NCI-H748 treated with DMSO at 0.1 percent for 48 hours (cell line): ENCODE data around the gene CFAP65.
A peak's percentile ranks its signal among the peaks of the same experiment; 100 is the strongest.

Source experiments
- DNase-seq: peaks from one replicate; lab custom pipeline; 2025; lab: John Stamatoyannopoulos, UW

The CFAP65 gene, protein sequence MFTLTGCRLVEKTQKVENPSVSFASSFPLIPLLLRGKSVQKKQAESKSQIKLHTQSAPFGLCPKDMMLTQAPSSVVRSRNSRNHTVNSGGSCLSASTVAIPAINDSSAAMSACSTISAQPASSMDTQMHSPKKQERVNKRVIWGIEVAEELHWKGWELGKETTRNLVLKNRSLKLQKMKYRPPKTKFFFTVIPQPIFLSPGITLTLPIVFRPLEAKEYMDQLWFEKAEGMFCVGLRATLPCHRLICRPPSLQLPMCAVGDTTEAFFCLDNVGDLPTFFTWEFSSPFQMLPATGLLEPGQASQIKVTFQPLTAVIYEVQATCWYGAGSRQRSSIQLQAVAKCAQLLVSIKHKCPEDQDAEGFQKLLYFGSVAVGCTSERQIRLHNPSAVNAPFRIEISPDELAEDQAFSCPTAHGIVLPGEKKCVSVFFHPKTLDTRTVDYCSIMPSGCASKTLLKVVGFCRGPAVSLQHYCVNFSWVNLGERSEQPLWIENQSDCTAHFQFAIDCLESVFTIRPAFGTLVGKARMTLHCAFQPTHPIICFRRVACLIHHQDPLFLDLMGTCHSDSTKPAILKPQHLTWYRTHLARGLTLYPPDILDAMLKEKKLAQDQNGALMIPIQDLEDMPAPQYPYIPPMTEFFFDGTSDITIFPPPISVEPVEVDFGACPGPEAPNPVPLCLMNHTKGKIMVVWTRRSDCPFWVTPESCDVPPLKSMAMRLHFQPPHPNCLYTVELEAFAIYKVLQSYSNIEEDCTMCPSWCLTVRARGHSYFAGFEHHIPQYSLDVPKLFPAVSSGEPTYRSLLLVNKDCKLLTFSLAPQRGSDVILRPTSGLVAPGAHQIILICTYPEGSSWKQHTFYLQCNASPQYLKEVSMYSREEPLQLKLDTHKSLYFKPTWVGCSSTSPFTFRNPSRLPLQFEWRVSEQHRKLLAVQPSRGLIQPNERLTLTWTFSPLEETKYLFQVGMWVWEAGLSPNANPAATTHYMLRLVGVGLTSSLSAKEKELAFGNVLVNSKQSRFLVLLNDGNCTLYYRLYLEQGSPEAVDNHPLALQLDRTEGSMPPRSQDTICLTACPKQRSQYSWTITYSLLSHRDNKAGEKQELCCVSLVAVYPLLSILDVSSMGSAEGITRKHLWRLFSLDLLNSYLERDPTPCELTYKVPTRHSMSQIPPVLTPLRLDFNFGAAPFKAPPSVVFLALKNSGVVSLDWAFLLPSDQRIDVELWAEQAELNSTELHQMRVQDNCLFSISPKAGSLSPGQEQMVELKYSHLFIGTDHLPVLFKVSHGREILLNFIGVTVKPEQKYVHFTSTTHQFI (N-terminal part only)

DNA sequence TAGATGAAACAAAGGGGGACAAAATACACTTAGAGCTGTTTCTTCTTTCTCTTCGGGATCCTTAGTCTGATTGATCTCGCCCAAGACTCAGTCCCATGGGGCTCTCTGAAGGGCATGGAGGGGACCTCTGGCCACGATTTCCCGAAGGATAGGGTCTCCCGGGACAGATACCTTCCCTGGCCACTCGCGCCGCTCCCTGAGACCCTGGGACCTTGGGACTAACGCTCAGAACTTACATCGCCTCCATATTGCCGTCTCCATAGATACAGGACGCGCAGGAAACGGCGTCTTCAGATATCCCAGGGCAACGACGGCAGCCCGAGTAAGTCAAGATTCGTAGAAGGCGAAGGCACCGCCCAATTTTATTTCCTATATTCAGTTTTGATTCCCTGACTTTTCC, at the start of gene CFAP65:
TSS of gene CFAP65 (minus strand) at position 265 of the 400 bp plus-strand sequence. CDS start 2,468 bp downstream, outside the sequence.
- peak; percentile 41 for DNase-seq

DNA sequence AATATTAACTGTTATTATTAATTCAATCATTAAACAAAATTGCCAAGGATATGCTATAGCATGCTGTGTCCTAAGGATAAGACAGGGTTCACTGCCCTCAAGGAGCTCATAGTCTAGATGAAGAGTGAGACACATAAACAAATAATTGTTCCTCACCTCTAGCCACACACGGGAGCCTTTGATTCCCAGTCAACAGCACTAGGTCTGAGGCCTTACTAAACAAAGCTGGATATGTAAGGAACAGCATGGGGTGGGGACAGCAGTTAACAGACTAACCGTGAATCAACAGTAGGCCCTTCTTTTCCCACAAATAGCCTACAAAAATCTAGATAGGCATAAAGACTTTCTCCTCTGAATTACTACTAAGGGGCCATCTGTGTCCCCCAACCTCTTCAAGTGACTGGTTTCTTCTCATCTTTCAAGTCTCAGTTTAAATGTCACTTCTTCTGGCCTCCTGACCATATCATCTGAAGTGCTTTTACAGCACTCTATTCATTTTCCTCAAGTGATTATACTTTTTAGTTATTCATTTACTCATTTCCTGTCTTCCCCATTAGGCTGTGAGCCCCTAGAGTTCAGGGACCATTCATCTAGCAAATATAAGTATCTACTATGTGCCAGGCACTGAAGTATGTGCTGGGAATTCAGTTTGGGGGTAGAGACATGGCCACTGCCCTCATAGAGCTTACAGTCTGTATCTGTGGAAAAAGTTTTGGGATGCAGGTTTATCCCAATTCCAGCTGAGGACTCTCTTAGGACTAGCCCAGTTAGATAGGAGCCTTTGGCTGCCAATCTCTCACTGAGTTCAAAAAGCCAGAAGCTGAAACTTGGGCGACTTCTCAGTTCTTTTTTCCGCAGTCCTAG, 49.4 kb upstream of the CFAP65 start:
- DNase-seq = no peak

DNA sequence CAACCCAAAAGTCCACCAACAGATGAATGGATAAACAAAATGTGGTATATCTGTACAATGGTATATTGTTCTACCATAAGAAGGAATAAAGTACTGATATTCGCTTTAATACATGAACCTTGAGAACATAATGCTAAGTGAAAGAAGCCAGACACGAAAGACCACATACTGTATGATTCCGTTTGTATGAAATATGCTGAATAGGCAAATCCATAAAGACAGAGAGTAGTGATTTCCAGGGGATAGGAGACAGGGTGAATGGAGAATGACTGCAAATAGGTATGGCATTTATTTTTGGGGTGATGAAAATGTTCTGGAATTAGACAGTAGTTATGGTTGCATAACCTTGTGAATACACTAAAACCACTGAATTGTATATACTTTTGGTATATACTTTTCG, 48.0 kb upstream of the CFAP65 start:
- DNase-seq = no peak

DNA sequence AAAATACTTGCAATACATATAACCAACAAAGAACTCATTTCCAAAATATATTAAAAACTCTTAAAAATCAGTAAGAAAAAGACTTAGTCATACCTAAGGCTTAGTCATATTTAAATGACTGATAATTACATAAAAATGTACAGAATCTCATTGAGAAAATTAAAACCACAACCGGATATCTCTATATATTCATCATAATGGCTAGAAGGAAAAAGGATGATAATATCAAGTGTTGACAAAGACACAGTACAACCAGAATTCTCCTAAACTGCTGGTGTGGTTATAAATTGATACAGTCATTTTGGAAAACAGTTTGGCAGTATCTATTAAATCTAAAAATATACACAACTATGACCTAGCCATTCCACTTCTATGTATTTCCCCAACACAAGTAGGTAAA, 46.5 kb upstream of the CFAP65 start:
- DNase-seq = no peak

DNA sequence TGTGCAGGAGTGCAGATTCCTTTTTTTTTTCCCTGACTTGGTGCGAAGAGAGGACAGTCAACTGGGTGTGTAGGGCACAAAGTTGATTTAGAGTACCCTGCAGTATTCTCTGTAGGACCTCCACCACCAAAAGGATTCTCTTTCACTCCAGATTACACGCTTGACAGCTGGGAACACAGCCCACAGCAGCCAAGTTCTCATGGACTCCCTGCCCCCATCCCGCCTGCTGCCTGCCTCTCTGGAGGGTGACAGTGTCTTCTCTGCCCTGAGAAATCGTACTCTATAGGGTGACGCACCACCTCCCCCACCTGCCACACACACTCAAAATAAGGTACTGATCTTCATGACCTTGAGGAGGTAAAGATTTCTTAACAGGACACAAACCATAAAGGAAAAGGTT, 46.0 kb upstream of the CFAP65 start:
- no peak for DNase-seq

DNA sequence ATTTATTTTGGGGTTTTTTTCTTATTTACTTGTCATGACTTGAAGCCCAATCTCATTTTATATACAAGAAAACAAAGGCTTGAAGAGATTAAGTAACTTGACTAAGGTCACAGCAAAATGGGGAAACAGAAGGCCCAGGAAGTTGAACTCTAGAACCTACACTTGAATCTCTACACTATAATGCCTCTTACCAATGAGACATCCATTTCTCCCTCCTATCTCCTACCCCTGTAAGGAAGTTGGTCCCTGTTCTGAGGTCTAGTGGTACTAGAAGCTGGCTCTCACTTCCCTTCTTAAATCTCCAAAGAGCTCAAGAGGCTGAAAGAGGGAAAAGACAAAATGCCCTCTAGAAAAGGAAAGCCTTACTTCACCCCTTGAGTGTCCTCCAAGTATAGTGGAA, 44.9 kb upstream of the CFAP65 start:
- no peak for DNase-seq

DNA sequence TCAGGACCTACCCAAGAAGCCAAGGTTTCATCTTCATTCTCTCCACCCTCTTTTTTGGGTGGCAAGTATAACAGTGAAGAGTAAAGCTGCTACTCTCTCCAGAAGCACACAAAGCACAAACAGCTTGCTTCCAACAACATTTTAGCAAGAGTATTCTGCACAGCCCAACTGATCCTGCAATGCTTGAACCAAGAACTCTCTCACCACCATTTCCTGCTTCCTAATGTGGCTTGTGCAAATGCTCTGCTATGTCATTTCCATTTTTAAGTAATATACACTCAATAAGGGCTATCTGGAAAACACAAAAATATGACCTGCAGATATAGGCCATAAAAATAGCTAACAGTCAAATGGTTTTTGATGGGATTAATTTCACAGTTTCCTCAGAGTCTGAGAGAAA, 43.5 kb upstream of the CFAP65 start:
- DNase-seq = no peak

DNA sequence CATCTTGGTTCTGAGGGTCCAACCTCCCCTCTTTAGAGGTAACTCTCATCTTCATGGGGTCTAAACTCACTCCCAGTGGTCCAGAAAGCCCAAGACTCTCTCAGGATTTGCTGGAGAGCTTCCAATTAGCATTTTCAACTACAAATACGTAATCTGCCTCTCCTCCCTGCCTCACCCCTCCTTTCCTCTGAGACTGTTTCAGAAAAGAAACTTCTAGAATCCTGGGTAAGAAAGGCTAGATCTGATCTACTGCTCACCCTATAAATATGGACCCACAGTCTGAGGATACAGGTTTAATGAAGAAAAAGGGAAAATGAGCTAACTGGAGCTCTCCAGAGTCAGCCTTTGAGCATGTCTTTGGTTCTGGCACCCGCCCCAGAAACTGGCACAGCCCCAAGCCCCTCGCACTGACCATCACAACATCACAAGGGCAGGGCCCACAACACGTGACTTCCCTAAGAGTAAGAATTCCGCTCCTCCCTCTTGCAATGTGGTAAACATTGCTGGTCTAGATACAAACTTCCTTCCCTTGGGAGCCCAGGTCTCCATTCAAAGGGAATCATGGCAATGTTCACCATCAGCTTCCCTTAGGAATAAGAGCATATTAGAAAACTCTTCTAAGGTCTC, 41.1 kb upstream of the CFAP65 start:
- no peak for DNase-seq

DNA sequence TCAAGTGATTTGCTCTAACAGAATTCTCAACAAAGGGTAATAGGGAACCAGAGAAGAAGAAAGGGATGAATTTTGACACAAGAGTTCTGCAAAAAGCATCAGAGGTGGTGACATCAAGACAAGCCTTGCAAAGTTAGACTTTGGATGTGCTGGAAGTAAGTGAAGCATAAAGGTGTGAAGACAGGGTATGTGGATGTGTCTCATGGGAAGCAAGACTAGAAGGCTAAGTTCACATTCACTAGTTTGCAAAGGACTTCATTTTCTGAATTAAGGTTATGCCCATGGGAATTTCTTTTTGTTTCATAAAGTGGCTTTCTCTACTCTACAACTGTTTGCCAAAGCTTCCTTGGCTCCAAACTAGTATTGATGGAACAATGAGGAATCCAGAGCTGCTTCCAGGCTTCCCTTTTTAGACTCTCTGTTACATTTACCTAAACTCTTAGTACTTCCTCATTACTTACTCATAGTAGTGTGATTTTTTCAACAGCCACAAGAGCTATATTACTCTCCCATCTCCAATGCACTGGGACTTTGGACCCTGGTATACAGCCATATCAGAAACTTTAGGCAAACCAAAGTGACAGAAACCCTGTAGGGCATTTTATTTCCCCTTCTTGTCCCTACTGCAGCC, 40.5 kb upstream of the CFAP65 start:
- DNase-seq = no peak

DNA sequence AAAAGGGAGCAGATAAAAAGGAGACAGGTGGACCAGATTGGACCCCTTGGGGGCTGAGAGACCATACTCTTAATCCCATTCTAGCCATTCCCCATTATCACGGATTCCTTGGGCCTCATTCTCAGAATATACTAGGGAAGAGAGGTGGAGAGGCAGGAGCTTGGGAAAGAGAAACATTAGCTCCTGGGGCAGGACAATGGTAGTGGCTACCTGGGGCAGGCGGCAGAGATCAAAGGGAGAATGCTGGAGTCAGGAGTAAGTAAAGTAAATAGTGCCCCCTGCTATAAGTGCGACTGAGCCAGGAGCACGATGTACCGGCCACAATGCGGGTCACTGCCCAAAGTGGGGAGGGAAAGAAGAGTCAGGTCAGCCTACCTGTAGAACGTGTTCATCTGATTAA, 39.8 kb upstream of the CFAP65 start:
- no peak for DNase-seq

DNA sequence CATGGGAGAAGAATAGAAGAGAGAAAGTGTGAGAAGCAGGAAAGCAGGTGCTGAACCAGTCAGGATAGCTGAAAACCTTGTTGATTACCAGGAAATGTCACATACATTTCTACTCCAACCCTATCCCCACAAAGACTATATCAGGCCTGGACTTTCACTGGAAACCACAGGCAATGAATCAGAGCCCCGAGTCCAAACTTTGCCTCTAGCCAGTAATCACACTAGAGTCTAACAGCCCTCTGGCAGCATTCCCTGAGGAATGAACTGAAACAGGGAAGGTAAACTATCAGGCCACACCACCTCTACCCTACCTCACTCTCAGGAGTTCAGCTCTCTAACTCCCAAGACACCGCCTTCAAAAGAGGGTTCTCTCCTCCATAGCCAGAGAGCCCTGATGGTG, 38.1 kb upstream of the CFAP65 start:
- no peak for DNase-seq

DNA sequence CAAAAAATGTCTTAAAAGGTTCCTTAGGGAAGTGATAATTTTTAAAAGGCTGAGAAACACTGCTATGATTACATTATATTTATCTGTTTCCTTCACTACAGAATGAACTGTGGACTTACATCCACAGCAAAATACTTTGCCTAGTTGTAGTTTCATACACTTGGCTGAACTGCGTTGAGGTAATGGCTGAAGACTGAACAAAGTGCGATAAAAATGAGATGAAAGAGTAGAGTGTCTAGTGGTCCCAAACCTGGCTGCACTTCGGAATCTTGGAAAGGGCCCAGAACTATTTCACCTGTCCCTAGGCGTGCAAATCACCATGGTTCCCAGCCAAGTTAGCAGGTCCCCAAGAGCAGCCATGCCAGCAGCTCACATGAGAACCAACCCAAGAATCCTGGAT, 37.6 kb upstream of the CFAP65 start:
- DNase-seq = no peak

DNA sequence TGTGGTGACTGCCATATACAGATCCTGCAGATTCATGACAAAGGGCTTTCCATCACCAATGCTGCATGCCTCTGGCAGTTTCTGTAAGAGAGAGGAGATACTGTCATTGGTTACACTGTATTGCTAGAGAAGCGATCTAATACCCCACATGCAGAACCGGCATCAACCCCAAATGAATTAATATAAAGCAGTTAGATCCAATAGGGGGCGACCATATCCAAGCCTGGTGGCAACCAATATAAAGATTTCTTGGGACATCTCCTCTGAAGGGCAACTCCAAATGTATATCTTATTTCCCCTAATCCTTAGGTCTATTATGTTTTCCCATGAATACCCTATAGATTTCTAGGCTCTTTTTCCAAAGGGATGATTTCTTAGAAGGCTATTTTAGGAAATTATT, 36.8 kb upstream of the CFAP65 start:
- DNase-seq = no peak

DNA sequence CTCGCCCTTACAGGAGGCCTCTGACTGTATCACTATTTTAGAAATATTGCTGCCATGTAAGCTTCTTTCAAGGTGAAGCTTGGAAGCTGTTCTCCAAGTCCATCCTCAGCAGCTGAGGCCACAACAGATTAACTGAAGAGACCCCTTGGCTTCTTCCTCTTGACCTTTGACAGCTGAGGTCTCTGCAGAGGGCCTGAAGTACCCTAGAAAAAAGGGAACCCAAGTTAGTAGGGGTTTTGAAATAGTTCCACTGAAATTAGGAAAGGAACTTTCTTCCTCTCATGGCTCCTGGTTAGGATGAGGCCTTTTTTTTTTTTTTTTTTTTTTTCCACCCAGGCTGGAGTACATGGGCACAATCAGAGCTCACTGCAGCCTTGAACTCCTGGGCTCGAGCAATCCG, 34.9 kb upstream of the CFAP65 start:
- no peak for DNase-seq

DNA sequence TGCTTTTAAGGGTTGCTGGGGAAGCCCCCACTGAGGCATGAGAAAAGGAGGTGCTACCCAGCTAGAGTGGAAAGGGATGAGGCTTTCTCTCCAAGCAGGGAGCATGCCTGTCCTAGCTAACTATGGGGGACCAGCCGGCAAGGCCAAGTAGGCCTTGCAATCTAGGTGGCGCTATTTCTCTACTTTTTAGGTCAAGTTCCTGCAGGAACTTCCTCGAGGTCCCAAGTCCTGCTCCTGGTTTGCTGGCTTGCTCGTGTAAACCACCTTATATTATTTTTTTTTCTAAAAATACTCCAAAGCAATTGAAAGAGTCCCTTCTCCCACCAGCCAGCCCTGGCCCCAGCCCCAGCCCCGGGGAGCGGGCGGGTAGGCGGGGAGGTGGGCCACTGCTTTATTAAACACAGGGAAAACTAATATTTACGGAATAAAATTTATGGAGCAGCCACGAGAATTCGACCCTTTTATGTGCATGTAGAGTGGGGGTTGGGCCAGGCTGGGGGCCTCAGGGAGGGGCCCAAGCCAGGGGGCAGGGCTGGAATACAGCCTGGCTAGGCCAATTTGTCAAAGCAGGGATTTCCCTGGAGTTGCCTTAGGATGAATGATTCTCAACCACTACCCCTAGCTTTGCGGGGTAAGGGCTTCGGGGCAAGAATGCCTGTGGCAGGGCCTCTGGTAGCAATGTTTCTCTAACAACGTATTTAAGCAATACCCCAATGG, 32.3 kb upstream of the CFAP65 start:
- DNase-seq = peak; percentile 48

DNA sequence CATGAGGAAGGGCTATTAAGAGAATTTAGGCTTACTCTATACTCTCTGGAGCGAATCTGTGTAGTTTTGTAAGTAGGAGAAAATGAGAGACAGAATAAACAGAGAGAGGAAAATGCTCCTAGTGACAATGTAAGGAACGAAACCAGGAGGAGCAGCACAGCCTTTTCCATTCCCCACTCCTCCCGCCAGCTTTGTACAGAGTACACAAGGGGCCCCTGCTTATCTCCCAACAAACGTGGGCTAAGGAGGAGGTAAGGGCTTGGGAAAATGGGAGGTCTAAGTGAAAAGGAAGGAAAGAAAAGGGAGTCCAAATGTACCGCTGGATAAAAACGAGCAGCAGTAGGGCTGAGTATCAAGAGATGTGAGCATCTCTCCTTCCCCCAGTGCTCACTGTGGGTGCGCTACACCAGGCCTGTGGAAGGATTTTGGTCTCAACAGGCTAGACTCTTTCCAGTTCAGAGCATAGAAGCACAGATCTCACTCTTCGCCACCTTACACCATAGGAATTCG, 31.5 kb upstream of the CFAP65 start:
- DNase-seq = no peak

DNA sequence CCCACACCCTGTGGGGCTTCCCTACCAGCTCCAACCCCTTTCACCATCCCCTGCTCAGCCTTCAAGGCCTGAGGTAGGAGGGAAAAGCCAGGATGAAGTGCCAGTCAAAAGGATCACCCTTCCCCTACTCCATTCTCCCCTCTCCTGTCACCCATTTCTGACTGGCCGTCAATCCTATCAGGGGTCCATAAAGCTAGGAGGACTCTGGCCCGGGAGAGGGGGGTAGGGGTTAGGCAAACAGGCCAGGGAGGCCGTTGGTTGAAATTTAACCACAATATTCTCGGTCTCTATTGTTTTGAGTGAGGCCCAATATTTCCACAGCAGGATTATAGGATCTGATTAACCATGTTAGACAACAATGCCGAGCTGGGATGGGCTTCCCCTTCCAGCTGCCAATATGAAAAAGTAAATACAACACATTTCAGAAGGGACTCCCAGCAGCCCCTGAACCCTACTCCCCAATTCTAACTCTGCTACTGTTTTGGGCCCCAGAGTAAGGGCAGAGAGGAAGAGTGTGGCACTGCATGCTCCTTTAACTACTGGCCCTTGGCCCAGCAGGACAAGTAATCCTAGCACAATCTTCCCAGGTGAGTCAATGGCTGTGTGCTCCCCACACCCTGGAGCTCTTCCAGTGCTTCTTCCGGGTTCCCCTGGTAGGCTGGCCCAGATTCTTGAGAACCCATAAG, 30.0 kb upstream of the CFAP65 start:
- DNase-seq = no peak

DNA sequence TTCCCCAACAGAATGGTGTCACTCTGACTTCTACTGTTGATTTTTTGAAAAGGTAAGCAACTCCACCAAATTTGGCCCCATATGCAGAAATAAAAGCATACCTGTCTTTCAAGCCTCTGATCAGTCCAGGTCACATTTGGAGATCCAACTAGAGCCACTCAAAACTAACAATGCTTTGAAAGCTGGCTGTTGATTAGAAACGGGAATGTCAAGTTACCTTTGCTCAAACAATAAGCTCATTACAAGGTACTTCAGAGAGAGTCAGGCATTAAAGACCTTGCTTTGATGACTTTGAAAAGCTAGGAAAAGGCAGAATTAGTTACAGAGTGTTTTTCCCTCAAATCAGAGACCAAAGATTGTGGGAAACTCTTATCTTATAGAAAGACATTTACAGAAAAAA, 24.2 kb upstream of the CFAP65 start:
- DNase-seq = no peak

DNA sequence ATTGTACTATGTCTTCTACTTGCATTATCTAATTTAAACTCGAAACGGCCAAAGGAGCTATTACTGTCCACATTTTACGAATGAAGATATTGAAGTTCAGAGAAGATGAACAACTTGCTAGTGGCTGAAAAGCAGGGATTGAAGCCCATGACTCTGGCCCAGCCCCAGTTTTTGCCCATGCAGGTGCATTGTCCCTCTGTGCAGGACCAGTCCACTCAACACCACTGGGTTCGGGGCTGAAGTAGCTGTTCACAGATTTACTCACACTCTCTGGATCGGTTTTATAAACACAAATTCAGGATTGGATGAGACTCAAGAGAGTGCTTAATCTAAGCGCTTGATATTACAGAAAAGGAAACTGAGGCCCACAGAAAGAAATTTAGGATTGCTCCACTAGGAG, 20.8 kb upstream of the CFAP65 start:
- no peak for DNase-seq
